Chondrocyte (in vitro differentiated cells): ENCODE data around the gene KRT78. TPM values are rescaled to one million over a fixed set of nuclear protein-coding genes. Genes with fewer than 3 reads are reported as not detected.
"Not testable (repeated sequence)": the region's sequence is repeated elsewhere in the genome, so short reads cannot be mapped to it uniquely, and the experiment has no call there.

Experiments
- DNase-seq: peaks from one replicate; pipeline ENCODE4 v3.0.0; 2021; ENCODE audit warnings: mixed read lengths, low spot score
- H3K27ac Mint-ChIP-seq: one replicate; pipeline ENCODE4 v1.8.0; 2021; ENCODE audit warnings: mild to moderate bottlenecking, moderate library complexity, mixed read lengths; ENCODE audit not compliant: unreplicated experiment
- H3K27me3 Mint-ChIP-seq: 2 replicates; pipeline ENCODE4 v1.8.0; 2021; ENCODE audit warnings: low read depth, mixed read lengths
- H3K36me3 Mint-ChIP-seq: 2 replicates; pipeline ENCODE4 v1.8.0; 2021; ENCODE audit warnings: low read depth, mixed read lengths
- H3K4me1 Mint-ChIP-seq: 2 replicates; pipeline ENCODE4 v1.8.0; 2021; ENCODE audit warnings: low read depth, mild to moderate bottlenecking, mixed read lengths
- H3K4me3 Mint-ChIP-seq: one replicate; pipeline ENCODE4 v1.8.0; 2021; ENCODE audit warnings: mild to moderate bottlenecking, moderate library complexity, mixed read lengths; ENCODE audit not compliant: unreplicated experiment
- H3K9me3 Mint-ChIP-seq: 2 replicates; pipeline ENCODE4 v1.8.0; 2021; ENCODE audit warnings: low read depth, mixed read lengths
- CTCF ChIP-seq: fragments of 200-600 bp; sonication (generic); IDR thresholded peaks from 2 replicates; pipeline ENCODE4 v1.5.0; 2021; ENCODE audit warnings: antibody characterized with exemption, mild to moderate bottlenecking, moderate library complexity
- total RNA-seq: library from RNA; stranded (reverse); gene quantifications from 3 replicates; pipeline ENCODE4 v1.2.1, GENCODE V29; 2021

Gene KRT78
- total RNA-seq, 1 donor from 2014 or later: not detected

GRCh38 chr12:52796429-52796794, 52.4 kb downstream of the KRT78 start:
- no peak for DNase-seq
- H3K27me3 Mint-ChIP-seq: peaks cover 25% of the 10 kb centered on the region
- no peak overlapping the region for H3K27ac Mint-ChIP-seq
- no peaks in the 10 kb centered on the region for H3K36me3 Mint-ChIP-seq
- no peak overlapping the region for H3K4me3 Mint-ChIP-seq
- H3K4me1 Mint-ChIP-seq: peaks cover 10% of the 10 kb centered on the region
- H3K9me3 Mint-ChIP-seq: no peaks in the 10 kb centered on the region
- no peak for TF ChIP-seq CTCF

GRCh38 chr12:52795694-52796428, 52.9 kb downstream of the KRT78 start, which contains the start of gene KRT3:
Gene KRT3, minus strand, starts transcription at chr12:52796117. Its CDS starts 75 bp downstream, at chr12:52796042.
- Mint-ChIP-seq H3K9me3 (no peaks in the 10 kb centered on the region), H3K27me3 (peaks cover 25% of the 10 kb centered on the region), H3K27ac (no peak within 1 kb of the TSS), H3K4me1 (peaks cover 8% of the 10 kb centered on the region), H3K4me3 (no peak within 1 kb of the TSS), H3K36me3 (no peaks in the 10 kb centered on the region)
- no peak for DNase-seq
- no peak for TF ChIP-seq CTCF

GRCh38 chr12:52795332-52795674, 53.5 kb downstream of the KRT78 start:
- H3K9me3 Mint-ChIP-seq, H3K4me3 Mint-ChIP-seq, H3K36me3 Mint-ChIP-seq, H3K27ac Mint-ChIP-seq, H3K4me1 Mint-ChIP-seq, DNase-seq: not testable (repeated sequence)
- H3K27me3 Mint-ChIP-seq: peaks cover 27% of the 10 kb centered on the region

GRCh38 chr12:52794479-52795331, 54.1 kb downstream of the KRT78 start:
- no peak for DNase-seq
- H3K27ac Mint-ChIP-seq: no peak overlapping the region
- H3K9me3 Mint-ChIP-seq: no peaks in the 10 kb centered on the region
- no peaks in the 10 kb centered on the region for H3K4me1 Mint-ChIP-seq
- no peak for TF ChIP-seq CTCF
- H3K27me3 Mint-ChIP-seq: peaks cover 27% of the 10 kb centered on the region
- H3K4me3 Mint-ChIP-seq: no peak overlapping the region
- H3K36me3 Mint-ChIP-seq: no peaks in the 10 kb centered on the region

DNA sequence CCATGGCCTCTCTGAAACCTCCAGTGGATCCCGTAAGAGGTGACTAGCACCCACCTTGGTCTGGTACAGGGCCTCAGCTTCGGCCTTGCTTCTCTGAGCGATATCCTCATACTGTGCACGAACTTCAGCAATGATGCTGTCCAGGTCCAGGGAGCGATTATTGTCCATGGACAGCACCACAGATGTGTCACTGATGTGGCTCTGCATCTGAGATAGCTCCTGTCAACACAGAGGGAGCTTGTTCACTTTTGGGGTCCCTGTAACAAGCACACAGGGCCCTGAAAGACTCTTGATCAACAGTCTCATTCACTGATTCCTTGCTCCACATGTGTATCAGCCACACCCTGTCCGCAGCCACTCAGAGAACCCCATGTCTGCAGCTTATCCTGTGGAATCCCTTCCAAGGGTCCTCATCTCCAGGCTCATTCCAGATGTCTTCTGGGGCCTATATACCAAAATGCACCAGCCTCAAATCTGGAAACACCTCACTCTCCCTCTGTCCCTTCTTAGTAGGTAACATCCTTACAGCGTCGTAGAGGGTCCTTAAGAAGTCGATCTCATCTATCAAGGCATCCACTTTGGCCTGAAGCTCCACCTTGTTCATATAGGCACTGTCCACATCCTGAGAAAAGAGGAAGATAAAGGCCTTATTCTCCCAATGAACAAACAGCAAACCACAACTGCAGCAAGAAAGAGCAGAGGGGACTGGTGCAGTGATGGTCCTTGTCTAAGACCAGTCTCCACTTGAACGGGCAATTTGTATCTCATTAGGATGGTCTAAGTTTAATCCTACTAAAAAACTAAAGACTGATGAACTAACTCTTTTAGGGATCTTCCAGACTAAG, 56.4 kb downstream of the KRT78 start:
- no peak overlapping the region for H3K27ac Mint-ChIP-seq
- no peaks in the 10 kb centered on the region for H3K36me3 Mint-ChIP-seq
- no peak overlapping the region for H3K4me3 Mint-ChIP-seq
- H3K27me3 Mint-ChIP-seq: peaks cover 42% of the 10 kb centered on the region
- H3K4me1 Mint-ChIP-seq: no peaks in the 10 kb centered on the region
- TF ChIP-seq CTCF: no peak
- no peaks in the 10 kb centered on the region for H3K9me3 Mint-ChIP-seq
- no peak for DNase-seq
